Karpas-422 (cell line): ENCODE data around the gene SV2C. TPM values are rescaled to one million over a fixed set of nuclear protein-coding genes. Genes with fewer than 3 reads are reported as not detected.
A peak's percentile ranks its signal among the peaks of the same experiment; 100 is the strongest.

Experiments
- DNase-seq: peaks from one replicate; pipeline ENCODE4 v3.0.0-alpha.2; 2015
- H2AFZ ChIP-seq: fragments of 200-600 bp; sonication (generic); 2 replicates; pipeline ENCODE4 v1.6.1; 2014; ENCODE audit warnings: antibody characterized with exemption, low read length, mixed read lengths
- H3K27ac ChIP-seq: fragments of 200-600 bp; sonication (generic); 2 replicates; pipeline ENCODE4 v1.5.1; 2014; ENCODE audit warnings: mild to moderate bottlenecking, low read length, moderate library complexity
- H3K27me3 ChIP-seq: fragments of 200-600 bp; sonication (generic); 2 replicates; pipeline ENCODE4 v1.6.1; 2014; ENCODE audit warnings: low read length, mixed read lengths
- H3K36me3 ChIP-seq: fragments of 200-600 bp; sonication (generic); 2 replicates; pipeline ENCODE4 v1.6.1; 2014; ENCODE audit warnings: low read length, mixed read lengths; ENCODE audit not compliant: insufficient read depth
- H3K4me1 ChIP-seq: fragments of 200-600 bp; sonication (generic); 2 replicates; pipeline ENCODE4 v1.6.1; 2014; ENCODE audit warnings: mild to moderate bottlenecking, low read length, mixed read lengths
- H3K4me2 ChIP-seq: fragments of 200-600 bp; sonication (generic); 2 replicates; pipeline ENCODE4 v1.6.1; 2014; ENCODE audit warnings: low read length, low read depth, mild to moderate bottlenecking; ENCODE audit not compliant: poor library complexity, severe bottlenecking
- H3K4me3 ChIP-seq: fragments of 200-600 bp; sonication (generic); 2 replicates; pipeline ENCODE4 v1.5.1; 2014; ENCODE audit warnings: mild to moderate bottlenecking, antibody characterized with exemption, low read length, mixed read lengths
- H3K79me2 ChIP-seq: fragments of 200-600 bp; sonication (generic); 2 replicates; pipeline ENCODE4 v1.6.1; 2014; ENCODE audit warnings: mild to moderate bottlenecking, low read length, mixed read lengths
- H3K9ac ChIP-seq: fragments of 200-600 bp; sonication (generic); 2 replicates; pipeline ENCODE4 v1.6.0; 2014; ENCODE audit warnings: low read length
- H3K9me2 ChIP-seq: fragments of 200-600 bp; sonication (generic), shearing (Covaris generic); replicated peaks from 2 replicates; pipeline ENCODE4 v1.6.0; 2014; ENCODE audit warnings: mild to moderate bottlenecking, low read length, moderate library complexity; ENCODE audit not compliant: insufficient read depth
- H3K9me3 ChIP-seq: fragments of 300-700, 200-600 bp; sonication (generic); 2 replicates; pipeline ENCODE4 v1.6.1; 2014; ENCODE audit warnings: low read length, mixed read lengths
- H4K20me1 ChIP-seq: fragments of 200-600 bp; sonication (generic); 2 replicates; pipeline ENCODE4 v1.6.1; 2014; ENCODE audit warnings: mild to moderate bottlenecking, antibody characterized with exemption, low read length, low read depth; ENCODE audit not compliant: insufficient read depth
- total RNA-seq: library from RNA; depleted of rRNA; stranded (reverse); fragments of >200 nt; shearing (Covaris generic); gene quantifications from 2 replicates; pipeline ENCODE4 v1.2.3, GENCODE V29; 2014; ENCODE audit warnings: low replicate concordance

The SV2C gene
- total RNA-seq, 1 experiment from 2014 or later: not detected

DNA sequence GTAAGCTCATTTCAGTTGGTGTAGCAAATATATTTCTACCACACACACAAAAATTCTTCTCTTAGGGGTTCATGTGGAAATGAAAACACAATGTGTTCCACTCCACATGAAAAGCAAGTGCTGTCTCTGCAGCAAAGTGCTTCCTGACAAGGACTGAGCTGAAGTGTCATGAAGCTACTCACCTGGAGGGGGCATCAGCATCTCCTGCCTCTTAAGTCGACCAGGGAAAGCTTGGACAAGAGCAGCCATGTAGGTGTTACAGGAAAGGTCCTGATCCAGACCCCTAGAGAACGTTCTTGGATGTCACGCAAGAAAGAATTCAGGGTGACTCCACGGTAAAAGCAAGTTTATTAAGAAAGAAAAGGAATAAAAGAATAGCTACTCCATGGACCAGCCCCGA lies 62.8 kb downstream of the SV2C start:
- H3K4me3 ChIP-seq: no peak overlapping the region
- peak; percentile 67 for DNase-seq

DNA sequence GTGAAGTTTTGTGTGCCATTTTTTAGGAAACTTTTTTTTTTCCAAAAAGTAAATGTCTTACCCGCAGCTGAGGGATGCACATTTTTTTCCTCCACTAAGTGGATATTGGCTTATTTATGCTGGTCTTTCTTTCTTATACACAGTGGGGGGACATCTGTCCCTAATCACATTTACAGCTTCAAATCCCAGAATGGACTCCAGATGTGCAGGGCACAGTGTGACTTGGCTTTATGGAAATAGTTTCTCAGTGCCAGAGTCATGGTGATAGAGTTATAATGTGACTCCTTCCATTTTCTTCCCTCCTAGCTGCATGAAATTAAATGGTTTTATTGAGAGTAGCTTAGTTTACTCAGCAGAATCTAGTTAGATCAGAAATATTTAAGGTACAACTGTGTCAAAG lies 66.5 kb downstream of the SV2C start:
- no peaks in the 10 kb centered on the region for H3K36me3 ChIP-seq

More for the DNA sequence above, 62.8 kb downstream of the SV2C start:
- Histone ChIP-seq H3K27ac (no peak overlapping the region), H3K27me3 (no peaks in the 10 kb centered on the region), H3K79me2 (no peaks in the 10 kb centered on the region), H2AFZ (no peak overlapping the region), H4K20me1 (no peaks in the 10 kb centered on the region), H3K4me2 (no peak overlapping the region), H3K4me1 (no peaks in the 10 kb centered on the region), H3K9me2 (no peaks in the 10 kb centered on the region), H3K36me3 (no peaks in the 10 kb centered on the region), H3K9me3 (no peaks in the 10 kb centered on the region), H3K9ac (no peak overlapping the region)

DNA sequence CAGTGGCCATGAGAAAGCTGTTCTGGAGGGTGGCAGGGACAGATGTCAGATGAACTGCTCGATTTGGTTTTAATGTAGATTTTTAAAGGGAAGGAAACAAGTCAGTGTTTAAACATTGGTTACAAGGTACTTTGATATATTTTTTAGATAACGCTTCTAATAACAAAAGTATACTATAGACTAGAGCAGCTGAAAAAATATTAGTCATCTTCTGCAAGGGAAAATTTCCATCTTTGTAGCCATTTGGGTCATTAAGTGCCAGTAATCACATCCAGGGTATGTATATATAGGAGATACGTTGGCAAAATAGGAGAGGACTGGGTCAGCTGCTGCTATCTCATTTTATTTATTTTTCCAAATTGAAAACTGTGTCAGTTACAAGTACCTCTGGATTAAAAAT lies 69.0 kb downstream of the SV2C start:
- Histone ChIP-seq H3K27ac (no peak overlapping the region), H4K20me1 (no peaks in the 10 kb centered on the region), H3K9ac (no peak overlapping the region), H3K9me3 (no peaks in the 10 kb centered on the region), H3K9me2 (no peaks in the 10 kb centered on the region), H3K4me1 (no peaks in the 10 kb centered on the region), H3K36me3 (no peaks in the 10 kb centered on the region), H3K4me3 (no peak overlapping the region), H3K4me2 (no peak overlapping the region), H3K27me3 (no peaks in the 10 kb centered on the region), H3K79me2 (no peaks in the 10 kb centered on the region), H2AFZ (no peak overlapping the region)
- no peak for DNase-seq

More for the DNA sequence above, 66.5 kb downstream of the SV2C start:
- Histone ChIP-seq H4K20me1 (no peaks in the 10 kb centered on the region), H3K79me2 (no peaks in the 10 kb centered on the region), H3K4me1 (no peaks in the 10 kb centered on the region), H3K27me3 (no peaks in the 10 kb centered on the region), H2AFZ (no peak overlapping the region), H3K4me3 (no peak overlapping the region), H3K9me2 (no peaks in the 10 kb centered on the region), H3K9ac (no peak overlapping the region), H3K27ac (no peak overlapping the region), H3K4me2 (no peak overlapping the region), H3K9me3 (no peaks in the 10 kb centered on the region)
- DNase-seq: no peak

DNA sequence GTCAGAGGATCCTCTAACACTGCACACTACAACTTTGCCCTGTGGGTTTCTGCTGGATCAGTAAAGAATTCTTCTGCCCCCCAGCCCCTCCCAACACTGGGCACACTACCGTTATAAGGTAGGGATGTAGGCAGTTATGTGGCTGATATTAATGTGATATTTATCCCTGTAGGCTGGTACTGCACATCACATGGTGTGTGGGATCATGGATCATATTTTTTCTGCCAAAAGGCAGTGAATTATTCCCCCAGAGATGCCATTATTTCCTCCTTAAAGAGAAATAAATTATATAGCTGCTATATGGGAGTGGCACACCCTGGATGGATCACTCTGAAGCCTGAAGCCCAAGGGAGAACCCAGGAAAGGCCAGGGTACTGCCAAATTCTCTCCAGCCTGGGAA lies 69.5 kb downstream of the SV2C start:
- Histone ChIP-seq H3K9me3 (no peaks in the 10 kb centered on the region), H2AFZ (no peak overlapping the region), H3K27ac (no peak overlapping the region), H4K20me1 (no peaks in the 10 kb centered on the region), H3K9ac (no peak overlapping the region), H3K36me3 (no peaks in the 10 kb centered on the region), H3K79me2 (no peaks in the 10 kb centered on the region), H3K4me2 (no peak overlapping the region), H3K4me1 (no peaks in the 10 kb centered on the region), H3K9me2 (no peaks in the 10 kb centered on the region), H3K4me3 (no peak overlapping the region), H3K27me3 (no peaks in the 10 kb centered on the region)
- DNase-seq: no peak

DNA sequence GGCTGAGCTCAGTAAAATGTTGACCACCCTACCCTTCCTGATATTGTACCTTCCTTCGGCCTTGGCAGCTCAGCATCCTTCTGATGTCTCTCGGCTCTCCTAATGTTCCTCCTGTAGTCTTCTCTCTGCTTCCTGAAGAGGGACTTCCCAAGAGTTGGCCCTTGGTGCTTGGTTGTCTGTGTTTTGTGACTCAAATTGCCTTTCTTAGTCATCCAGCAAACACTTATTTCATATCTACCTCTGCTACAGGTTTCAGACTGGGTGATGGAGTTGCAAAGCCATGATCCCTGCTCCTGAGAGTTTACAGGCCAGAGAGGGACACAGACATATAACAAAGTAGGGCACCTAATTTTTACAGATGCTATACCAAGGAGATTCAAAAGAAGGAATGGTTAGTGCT lies 70.1 kb downstream of the SV2C start:
- Histone ChIP-seq H3K9me2 (no peaks in the 10 kb centered on the region), H2AFZ (no peak overlapping the region), H4K20me1 (no peaks in the 10 kb centered on the region), H3K4me3 (no peak overlapping the region), H3K4me2 (no peak overlapping the region), H3K79me2 (no peaks in the 10 kb centered on the region), H3K4me1 (no peaks in the 10 kb centered on the region), H3K9ac (no peak overlapping the region), H3K27me3 (no peaks in the 10 kb centered on the region), H3K9me3 (no peaks in the 10 kb centered on the region), H3K36me3 (no peaks in the 10 kb centered on the region), H3K27ac (no peak overlapping the region)
- no peak for DNase-seq

DNA sequence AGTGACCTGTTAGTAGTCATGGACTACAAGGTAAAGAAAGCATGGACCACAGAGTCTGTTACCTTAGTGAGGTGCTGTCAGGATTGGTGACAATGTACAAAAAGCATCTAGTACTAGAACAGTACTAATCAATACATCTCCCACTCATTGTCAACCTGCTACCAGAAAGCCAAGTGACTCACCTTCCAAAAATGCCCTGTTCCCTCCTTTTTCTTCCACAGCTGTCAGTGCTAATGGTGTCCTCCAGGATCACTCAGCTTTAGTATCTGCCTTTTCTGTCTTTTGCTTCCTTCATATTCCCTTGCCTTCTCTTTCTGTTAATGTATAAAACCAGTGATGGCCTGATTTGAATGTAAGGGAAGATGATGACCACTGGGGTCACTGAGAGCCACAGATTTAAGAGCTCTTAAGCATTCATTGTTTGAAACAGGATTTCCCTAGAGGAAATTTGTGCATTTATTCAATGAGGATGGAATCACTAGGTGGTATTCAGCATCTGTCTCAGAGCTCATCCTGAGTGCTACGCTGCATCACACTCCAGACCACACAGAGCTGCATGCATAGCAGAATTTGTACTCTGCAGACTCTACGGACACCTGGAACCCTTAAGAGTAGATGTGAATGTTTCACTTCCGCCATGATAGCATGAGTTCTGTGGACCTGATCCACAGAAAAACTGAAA lies 71.0 kb downstream of the SV2C start:
- Histone ChIP-seq H4K20me1 (no peaks in the 10 kb centered on the region), H3K27me3 (no peaks in the 10 kb centered on the region), H3K9ac (no peak overlapping the region), H3K27ac (no peak overlapping the region), H3K4me1 (no peaks in the 10 kb centered on the region), H3K4me3 (no peak overlapping the region), H3K9me2 (no peaks in the 10 kb centered on the region), H3K79me2 (no peaks in the 10 kb centered on the region), H3K4me2 (no peak overlapping the region), H3K9me3 (no peaks in the 10 kb centered on the region), H3K36me3 (no peaks in the 10 kb centered on the region), H2AFZ (no peak overlapping the region)
- no peak for DNase-seq

DNA sequence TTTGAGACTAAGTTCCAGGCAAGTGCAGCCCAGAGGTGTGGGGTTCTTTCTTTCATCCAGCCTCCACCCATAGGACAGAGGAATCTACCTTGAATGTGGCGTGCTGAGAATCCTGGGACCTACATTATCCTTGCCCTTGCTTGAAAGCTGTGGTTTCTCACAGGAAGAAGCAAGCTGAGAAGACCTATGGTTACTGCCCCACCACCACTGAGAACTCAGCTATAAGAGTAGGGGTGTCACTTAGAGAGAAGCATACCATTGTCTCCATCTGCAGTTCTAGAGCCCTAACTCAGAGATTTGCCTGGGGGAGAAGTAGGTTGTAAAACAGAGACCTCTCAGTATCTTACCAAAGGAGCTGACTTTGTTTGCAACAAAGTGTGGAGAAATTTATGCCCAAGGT lies 72.4 kb downstream of the SV2C start:
- H3K36me3 ChIP-seq: no peaks in the 10 kb centered on the region

DNA sequence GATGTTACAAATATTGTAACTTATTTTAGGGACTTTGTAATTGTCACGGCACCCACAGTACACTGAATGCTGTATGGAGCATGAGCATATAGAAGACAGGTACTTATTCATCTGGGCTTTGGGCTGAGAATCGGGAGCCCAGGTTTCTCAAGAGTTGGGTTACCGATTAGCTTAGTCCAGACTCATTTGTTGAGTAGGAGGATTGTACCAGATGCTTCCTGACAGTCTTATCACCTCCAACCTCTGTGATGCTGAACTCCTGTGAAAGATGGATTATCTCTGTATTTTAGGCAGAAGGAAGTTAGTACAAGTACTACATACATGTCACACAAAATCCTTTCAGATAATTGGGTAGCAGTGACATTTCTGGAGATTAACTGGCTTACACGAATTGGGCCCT lies 79.2 kb downstream of the SV2C start:
- Histone ChIP-seq H3K4me1 (no peaks in the 10 kb centered on the region), H3K9me3 (no peaks in the 10 kb centered on the region), H2AFZ (no peak overlapping the region), H3K9me2 (no peaks in the 10 kb centered on the region), H3K9ac (no peak overlapping the region), H3K4me2 (no peak overlapping the region), H4K20me1 (no peaks in the 10 kb centered on the region), H3K79me2 (no peaks in the 10 kb centered on the region), H3K27ac (no peak overlapping the region), H3K4me3 (no peak overlapping the region), H3K36me3 (no peaks in the 10 kb centered on the region), H3K27me3 (no peaks in the 10 kb centered on the region)
- DNase-seq: no peak

More for the DNA sequence above, 72.4 kb downstream of the SV2C start:
- H3K4me3 ChIP-seq: no peak overlapping the region
- H3K4me1 ChIP-seq: no peaks in the 10 kb centered on the region
- no peaks in the 10 kb centered on the region for H4K20me1 ChIP-seq
- H3K27me3 ChIP-seq: no peaks in the 10 kb centered on the region
- H3K9me3 ChIP-seq: no peaks in the 10 kb centered on the region
- no peak for DNase-seq
- no peaks in the 10 kb centered on the region for H3K9me2 ChIP-seq
- no peaks in the 10 kb centered on the region for H3K79me2 ChIP-seq
- no peak overlapping the region for H3K9ac ChIP-seq
- no peak overlapping the region for H2AFZ ChIP-seq
- no peak overlapping the region for H3K4me2 ChIP-seq
- no peak overlapping the region for H3K27ac ChIP-seq
